ENCODE measurements around the gene CCDC3.

Gene CCDC3

GRCh38 chr10:12965571-12965970 is 35.9 kb downstream of the CCDC3 start:
- DNase-seq (ENCODE audit: low read depth in 2 of 3, low spot score in 1 of 3): no peak

- DNase-seq (ENCODE audit: low read depth in 2 of 3, low spot score in 1 of 3): no peak
Measured at GRCh38 chr10:12962556-12962955, 39.0 kb downstream of the CCDC3 start.

- no peak for DNase-seq (ENCODE audit: low read depth in 2 of 3, low spot score in 1 of 3)
Measured at GRCh38 chr10:12961416-12962205, 39.9 kb downstream of the CCDC3 start.

GRCh38 chr10:12960941-12961340 is 40.6 kb downstream of the CCDC3 start:
- no peak for DNase-seq (ENCODE audit: low read depth in 2 of 3, low spot score in 1 of 3)

- no peak for DNase-seq (ENCODE audit: low read depth in 2 of 3, low spot score in 1 of 3)
Measured at GRCh38 chr10:12960334-12960898, 41.1 kb downstream of the CCDC3 start.

GRCh38 chr10:12958546-12959110 is 42.9 kb downstream of the CCDC3 start:
- no peak for DNase-seq (ENCODE audit: low read depth in 2 of 3, low spot score in 1 of 3)

GRCh38 chr10:12957081-12957480 is 44.4 kb downstream of the CCDC3 start:
- DNase-seq (ENCODE audit: low read depth in 2 of 3, low spot score in 1 of 3): no peak

- no peak for DNase-seq (ENCODE audit: low read depth in 2 of 3, low spot score in 1 of 3)
Measured at GRCh38 chr10:12954866-12955265, 46.6 kb downstream of the CCDC3 start.

GRCh38 chr10:12950583-12951128 is 50.9 kb downstream of the CCDC3 start:
- no peak for DNase-seq (ENCODE audit: low read depth in 2 of 3, low spot score in 1 of 3)

GRCh38 chr10:12949248-12949647 is 52.3 kb downstream of the CCDC3 start:
- DNase-seq (ENCODE audit: low read depth in 2 of 3, low spot score in 1 of 3): no peak

GRCh38 chr10:12947741-12948140 is 53.8 kb downstream of the CCDC3 start:
- no peak for DNase-seq (ENCODE audit: low read depth in 2 of 3, low spot score in 1 of 3)

GRCh38 chr10:12946372-12946771 is 55.1 kb downstream of the CCDC3 start:
- DNase-seq (ENCODE audit: low read depth in 2 of 3, low spot score in 1 of 3): no peak

- no peak for DNase-seq (ENCODE audit: low read depth in 2 of 3, low spot score in 1 of 3)
Measured at GRCh38 chr10:12945690-12946359, 55.7 kb downstream of the CCDC3 start.

- DNase-seq (ENCODE audit: low read depth in 2 of 3, low spot score in 1 of 3): no peak
Measured at GRCh38 chr10:12944931-12945330, 56.6 kb downstream of the CCDC3 start.

GRCh38 chr10:12943425-12943824 is 58.1 kb downstream of the CCDC3 start:
- no peak for DNase-seq (ENCODE audit: low read depth in 2 of 3, low spot score in 1 of 3)

GRCh38 chr10:12941966-12942365 is 59.5 kb downstream of the CCDC3 start:
- no peak for DNase-seq (ENCODE audit: low read depth in 2 of 3, low spot score in 1 of 3)

- no peak for DNase-seq (ENCODE audit: low read depth in 2 of 3, low spot score in 1 of 3)
Measured at GRCh38 chr10:12940791-12941190, 60.7 kb downstream of the CCDC3 start.

- DNase-seq (ENCODE audit: low read depth in 2 of 3, low spot score in 1 of 3): no peak
Measured at GRCh38 chr10:12938271-12938670, 63.2 kb downstream of the CCDC3 start.

GRCh38 chr10:12937527-12937926 is 64.0 kb downstream of the CCDC3 start:
- no peak for DNase-seq (ENCODE audit: low read depth in 2 of 3, low spot score in 1 of 3)

GRCh38 chr10:12934777-12935176 is 66.7 kb downstream of the CCDC3 start:
- DNase-seq (ENCODE audit: low read depth in 2 of 3, low spot score in 1 of 3): no peak

- DNase-seq (ENCODE audit: low read depth in 2 of 3, low spot score in 1 of 3): no peak
Measured at GRCh38 chr10:12929381-12929780, 72.1 kb downstream of the CCDC3 start.

- DNase-seq (ENCODE audit: low read depth in 2 of 3, low spot score in 1 of 3): no peak
Measured at GRCh38 chr10:12928571-12928970, 72.9 kb downstream of the CCDC3 start.

Measured in stimulated activated CD4-positive, alpha-beta T cell treated with anti-CD3 and anti-CD28 coated beads, Interleukin-12 subunit alpha, Interleukin-12 subunit beta, amount 100 ng/mL, for 48 hours (primary cell).